K562 (cell line): ENCODE data around the gene LRRC10. TPM values are rescaled to one million over a fixed set of nuclear protein-coding genes. Genes with fewer than 3 reads are reported as not detected.

Source experiments
- GMEB1 ChIP-seq: fragments of 250-450 bp; sonication (Bioruptor Pico); IDR thresholded peaks from 2 replicates; pipeline ENCODE4 v1.4.0; 2020; ENCODE audit warnings: mild to moderate bottlenecking
- MCM3 ChIP-seq: fragments of 450-650 bp; IDR thresholded peaks from 2 replicates; pipeline ENCODE4 v1.6.1; 2016
- NCOA1 ChIP-seq: fragments of 450-650 bp; IDR thresholded peaks from 2 replicates; pipeline ENCODE4 v1.6.1; 2016; ENCODE audit warnings: low read depth
- NR3C1 ChIP-seq: sonication (generic); formaldehyde crosslinking; IDR thresholded peaks from 2 replicates; pipeline ENCODE4 v1.8.1; 2022; ENCODE audit warnings: missing genetic modification reagents
- SIN3A ChIP-seq, 2 experiments: fragments of 150-350 bp in 1 of 2; IDR thresholded peaks; 2 replicates each; pipeline ENCODE4 v1.6.1; 2011 to 2016; ENCODE audit warnings: borderline replicate concordance in 2 of 2, low read depth in 2 of 2, low read length in 2 of 2, mild to moderate bottlenecking in 2 of 2, moderate library complexity in 2 of 2; ENCODE audit not compliant: control insufficient read depth in 1 of 2
- SP1 ChIP-seq: sonication (generic); formaldehyde crosslinking; IDR thresholded peaks from 2 replicates; pipeline ENCODE4 v1.8.1; 2022; ENCODE audit warnings: mild to moderate bottlenecking, missing genetic modification reagents
- ZNF316 ChIP-seq: fragments of 450-650 bp; IDR thresholded peaks from 2 replicates; pipeline ENCODE4 v1.6.1; 2016
- ZNF444 ChIP-seq: fragments of 250-450 bp; sonication (Bioruptor Pico); IDR thresholded peaks from 2 replicates; pipeline ENCODE4 v1.4.0; 2020; ENCODE audit warnings: mild to moderate bottlenecking, moderate library complexity
- ZNF644 ChIP-seq: fragments of 200-800 bp; sonication (Bioruptor generic); IDR thresholded peaks from 2 replicates; pipeline ENCODE4 v1.6.1; 2016; ENCODE audit warnings: low read depth, missing genetic modification characterization, missing compliant biosample characterization
- ZNF830 ChIP-seq: fragments of 250-450 bp; sonication (Bioruptor Pico); IDR thresholded peaks from 2 replicates; pipeline ENCODE4 v1.5.0; 2021; ENCODE audit warnings: mild to moderate bottlenecking
- polyA plus RNA-seq, 8 experiments: library from polyadenylated mRNA; depleted of rRNA in 4 of 8; stranded (reverse) in 5 of 8; unstranded in 3 of 8; fragments of >200 nt; fragmentation: Nextera tagmentation in 2 of 8; fragmentation: Illumina TruSeq in 1 of 8; extraction: Ambion mirVana in 2 of 8; extraction: Trizol in 1 of 8; gene quantifications; 2 replicates each; pipeline versions ENCODE4 v1.2.1 to v1.2.3, GENCODE V29; 2011 to 2014; ENCODE audit warnings: inconsistent platforms in 1 of 8, missing spikeins in 1 of 8
- total RNA-seq, 7 experiments: library from RNA; depleted of rRNA in 6 of 7; stranded (reverse); fragments of >200 nt in 6 of 7; fragmentation: Illumina TruSeq in 2 of 7; extraction: Trizol in 2 of 7; gene quantifications; 2 replicates each; pipeline versions ENCODE4 v1.2.1 to v1.2.3, GENCODE V29; 2011 to 2021; ENCODE audit warnings: low replicate concordance in 1 of 7
- TF ChIP-seq, protein P1 (sequence below): sonication (generic); formaldehyde crosslinking; IDR thresholded peaks from 2 replicates; pipeline ENCODE4 v1.8.0; 2022; ENCODE audit warnings: mild to moderate bottlenecking, missing genetic modification reagents
- TF ChIP-seq, protein P2 (sequence below): sonication (generic); formaldehyde crosslinking; IDR thresholded peaks from 2 replicates; pipeline ENCODE4 v1.8.1; 2023; ENCODE audit warnings: mild to moderate bottlenecking, missing genetic modification reagents, moderate library complexity
- TF ChIP-seq, protein P3 (sequence below), 2 experiments: IDR thresholded peaks; 2 replicates each; pipeline ENCODE4 v1.6.1; 2011; ENCODE audit warnings: borderline replicate concordance in 1 of 2, control low read depth in 1 of 2, low read depth in 1 of 2, low read length in 1 of 2, mild to moderate bottlenecking in 1 of 2, mixed read lengths in 1 of 2, moderate library complexity in 1 of 2; ENCODE audit not compliant: insufficient read depth in 1 of 2, insufficient read length in 1 of 2, poor library complexity in 1 of 2, severe bottlenecking in 1 of 2; ENCODE audit errors: extremely low read depth in 1 of 2
- TF ChIP-seq, protein P4 (sequence below): fragments of 250-450 bp; sonication (Bioruptor Pico); IDR thresholded peaks from 2 replicates; pipeline ENCODE4 v1.8.0; 2021; ENCODE audit warnings: moderate library complexity, mild to moderate bottlenecking, inconsistent platforms
- TF ChIP-seq, protein P5 (sequence below): fragments of 450-650 bp; IDR thresholded peaks from 2 replicates; pipeline ENCODE4 v1.7.0; 2016; ENCODE audit warnings: borderline replicate concordance

The LRRC10 gene
- total and polyA plus RNA-seq, 9 of the 15 experiments (the other 6 are each of a cell fraction or from before 2014, with no cell fraction given): 0.09 TPM; not detected in 8

GRCh38 chr12:69585189-69586062 is 25.3 kb downstream of the LRRC10 start, which contains the start of gene CCT2 (continued):
- TF ChIP-seq, protein P1, sequence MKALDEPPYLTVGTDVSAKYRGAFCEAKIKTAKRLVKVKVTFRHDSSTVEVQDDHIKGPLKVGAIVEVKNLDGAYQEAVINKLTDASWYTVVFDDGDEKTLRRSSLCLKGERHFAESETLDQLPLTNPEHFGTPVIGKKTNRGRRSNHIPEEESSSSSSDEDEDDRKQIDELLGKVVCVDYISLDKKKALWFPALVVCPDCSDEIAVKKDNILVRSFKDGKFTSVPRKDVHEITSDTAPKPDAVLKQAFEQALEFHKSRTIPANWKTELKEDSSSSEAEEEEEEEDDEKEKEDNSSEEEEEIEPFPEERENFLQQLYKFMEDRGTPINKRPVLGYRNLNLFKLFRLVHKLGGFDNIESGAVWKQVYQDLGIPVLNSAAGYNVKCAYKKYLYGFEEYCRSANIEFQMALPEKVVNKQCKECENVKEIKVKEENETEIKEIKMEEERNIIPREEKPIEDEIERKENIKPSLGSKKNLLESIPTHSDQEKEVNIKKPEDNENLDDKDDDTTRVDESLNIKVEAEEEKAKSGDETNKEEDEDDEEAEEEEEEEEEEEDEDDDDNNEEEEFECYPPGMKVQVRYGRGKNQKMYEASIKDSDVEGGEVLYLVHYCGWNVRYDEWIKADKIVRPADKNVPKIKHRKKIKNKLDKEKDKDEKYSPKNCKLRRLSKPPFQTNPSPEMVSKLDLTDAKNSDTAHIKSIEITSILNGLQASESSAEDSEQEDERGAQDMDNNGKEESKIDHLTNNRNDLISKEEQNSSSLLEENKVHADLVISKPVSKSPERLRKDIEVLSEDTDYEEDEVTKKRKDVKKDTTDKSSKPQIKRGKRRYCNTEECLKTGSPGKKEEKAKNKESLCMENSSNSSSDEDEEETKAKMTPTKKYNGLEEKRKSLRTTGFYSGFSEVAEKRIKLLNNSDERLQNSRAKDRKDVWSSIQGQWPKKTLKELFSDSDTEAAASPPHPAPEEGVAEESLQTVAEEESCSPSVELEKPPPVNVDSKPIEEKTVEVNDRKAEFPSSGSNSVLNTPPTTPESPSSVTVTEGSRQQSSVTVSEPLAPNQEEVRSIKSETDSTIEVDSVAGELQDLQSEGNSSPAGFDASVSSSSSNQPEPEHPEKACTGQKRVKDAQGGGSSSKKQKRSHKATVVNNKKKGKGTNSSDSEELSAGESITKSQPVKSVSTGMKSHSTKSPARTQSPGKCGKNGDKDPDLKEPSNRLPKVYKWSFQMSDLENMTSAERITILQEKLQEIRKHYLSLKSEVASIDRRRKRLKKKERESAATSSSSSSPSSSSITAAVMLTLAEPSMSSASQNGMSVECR (CRISPR knock-in tag): peak; percentile 98
- TF ChIP-seq, protein P2, sequence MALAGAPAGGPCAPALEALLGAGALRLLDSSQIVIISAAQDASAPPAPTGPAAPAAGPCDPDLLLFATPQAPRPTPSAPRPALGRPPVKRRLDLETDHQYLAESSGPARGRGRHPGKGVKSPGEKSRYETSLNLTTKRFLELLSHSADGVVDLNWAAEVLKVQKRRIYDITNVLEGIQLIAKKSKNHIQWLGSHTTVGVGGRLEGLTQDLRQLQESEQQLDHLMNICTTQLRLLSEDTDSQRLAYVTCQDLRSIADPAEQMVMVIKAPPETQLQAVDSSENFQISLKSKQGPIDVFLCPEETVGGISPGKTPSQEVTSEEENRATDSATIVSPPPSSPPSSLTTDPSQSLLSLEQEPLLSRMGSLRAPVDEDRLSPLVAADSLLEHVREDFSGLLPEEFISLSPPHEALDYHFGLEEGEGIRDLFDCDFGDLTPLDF (CRISPR knock-in tag): 0 out of 2 replicates have a peak, but pooled peaks have one; percentile 79
- TF ChIP-seq, protein P3, sequence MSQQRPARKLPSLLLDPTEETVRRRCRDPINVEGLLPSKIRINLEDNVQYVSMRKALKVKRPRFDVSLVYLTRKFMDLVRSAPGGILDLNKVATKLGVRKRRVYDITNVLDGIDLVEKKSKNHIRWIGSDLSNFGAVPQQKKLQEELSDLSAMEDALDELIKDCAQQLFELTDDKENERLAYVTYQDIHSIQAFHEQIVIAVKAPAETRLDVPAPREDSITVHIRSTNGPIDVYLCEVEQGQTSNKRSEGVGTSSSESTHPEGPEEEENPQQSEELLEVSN (IDR thresholded peaks at IDR 0.05; ENCODE audit: borderline replicate concordance in 1 of 2, extremely low read depth in 1 of 2, insufficient read depth in 1 of 2, insufficient read length in 1 of 2, low read depth in 1 of 2, low read length in 1 of 2, poor library complexity in 1 of 2, severe bottlenecking in 1 of 2): peak in 1 of 2 experiments; percentile 54
- TF ChIP-seq, protein P4, sequence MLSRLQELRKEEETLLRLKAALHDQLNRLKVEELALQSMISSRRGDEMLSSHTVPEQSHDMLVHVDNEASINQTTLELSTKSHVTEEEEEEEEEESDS: no peak
- peak; percentile 50; the same call in 1 of the 2 replicates for TF ChIP-seq NCOA1
- TF ChIP-seq SIN3A (IDR thresholded peaks at IDR 0.05; ENCODE audit: borderline replicate concordance in 2 of 2, control insufficient read depth in 1 of 2, low read depth in 2 of 2, low read length in 2 of 2): peak; percentile 91 to 92; a peak in 3 of 4 replicates
- peak; percentile 95 for TF ChIP-seq SP1 (CRISPR knock-in tag)
- TF ChIP-seq NR3C1 (CRISPR knock-in tag): no peak; the same call in 1 of the 2 replicates
- no peak for TF ChIP-seq ZNF444 (CRISPR knock-in tag)
- no peak for TF ChIP-seq MCM3
- TF ChIP-seq GMEB1 (CRISPR knock-in tag): peak; percentile 60
- TF ChIP-seq ZNF316: peak; percentile 68
- no peak for TF ChIP-seq ZNF644 (tag)
- TF ChIP-seq, protein P5, sequence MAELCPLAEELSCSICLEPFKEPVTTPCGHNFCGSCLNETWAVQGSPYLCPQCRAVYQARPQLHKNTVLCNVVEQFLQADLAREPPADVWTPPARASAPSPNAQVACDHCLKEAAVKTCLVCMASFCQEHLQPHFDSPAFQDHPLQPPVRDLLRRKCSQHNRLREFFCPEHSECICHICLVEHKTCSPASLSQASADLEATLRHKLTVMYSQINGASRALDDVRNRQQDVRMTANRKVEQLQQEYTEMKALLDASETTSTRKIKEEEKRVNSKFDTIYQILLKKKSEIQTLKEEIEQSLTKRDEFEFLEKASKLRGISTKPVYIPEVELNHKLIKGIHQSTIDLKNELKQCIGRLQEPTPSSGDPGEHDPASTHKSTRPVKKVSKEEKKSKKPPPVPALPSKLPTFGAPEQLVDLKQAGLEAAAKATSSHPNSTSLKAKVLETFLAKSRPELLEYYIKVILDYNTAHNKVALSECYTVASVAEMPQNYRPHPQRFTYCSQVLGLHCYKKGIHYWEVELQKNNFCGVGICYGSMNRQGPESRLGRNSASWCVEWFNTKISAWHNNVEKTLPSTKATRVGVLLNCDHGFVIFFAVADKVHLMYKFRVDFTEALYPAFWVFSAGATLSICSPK: no peak
- TF ChIP-seq ZNF830 (CRISPR knock-in tag): 0 out of 2 replicates have a peak, but pooled peaks have one; percentile 68
